Large intestine (tissue), 3 donors: ENCODE results near the gene DISP1. TPM values are rescaled to one million over a fixed set of nuclear protein-coding genes. Genes with fewer than 3 reads are reported as not detected.

ENCODE experiments used
- DNase-seq, 2 donors: peaks; one replicate each; pipeline versions ENCODE4 v3.0.0 to v3.0.0-alpha.2; 2013
- H3K27ac ChIP-seq: one replicate; pipeline ENCODE4 v1.5.1; 2013; ENCODE audit warnings: low read length
- H3K27me3 ChIP-seq: 2 replicates; pipeline ENCODE4 v1.6.1; 2013; ENCODE audit warnings: low read length; ENCODE audit not compliant: control insufficient read depth, insufficient read depth
- H3K36me3 ChIP-seq: 2 replicates; pipeline ENCODE4 v1.6.1; 2013; ENCODE audit warnings: low read length; ENCODE audit not compliant: control insufficient read depth, insufficient read depth
- H3K4me1 ChIP-seq: one replicate; pipeline ENCODE4 v1.6.1; 2013; ENCODE audit warnings: low read length; ENCODE audit not compliant: control insufficient read depth, insufficient read depth
- H3K4me3 ChIP-seq: one replicate; pipeline ENCODE4 v1.5.1; 2013; ENCODE audit warnings: low read length
- H3K9me3 ChIP-seq: one replicate; pipeline ENCODE4 v1.6.1; 2013; ENCODE audit warnings: mild to moderate bottlenecking, low read depth, low read length, moderate library complexity; ENCODE audit not compliant: control insufficient read depth
- WGBS: methylation state at CpG from one replicate; pipeline ENCODE4 v1.1.5; 2013; ENCODE audit warnings: low lambda C conversion rate; ENCODE audit not compliant: insufficient coverage; 5-methylcytosine and 5-hydroxymethylcytosine counted together
- polyA plus RNA-seq: library from polyadenylated mRNA; unstranded; fragments of 120-200 nt; gene quantifications from one replicate; pipeline ENCODE4 v1.2.1, GENCODE V29; 2013

DISP1 gene
- polyA plus RNA-seq, 1 donor = 9.1 TPM

- no peaks in the 10 kb centered on the region for H3K4me1 ChIP-seq
- no peak overlapping the region for H3K27ac ChIP-seq
- H3K9me3 ChIP-seq = no peaks in the 10 kb centered on the region
- H3K27me3 ChIP-seq = no peaks in the 10 kb centered on the region
- DNase-seq = no peak
- no peaks in the 10 kb centered on the region for H3K36me3 ChIP-seq
- 0% methylated on average over 1 of the region's 2 CpGs for WGBS
- no peak overlapping the region for H3K4me3 ChIP-seq
Measured at GRCh38 chr1:222792744-222793143, 22.1 kb upstream of the DISP1 start.

- no peaks in the 10 kb centered on the region for H3K27me3 ChIP-seq
- H3K27ac ChIP-seq = no peak overlapping the region
- H3K36me3 ChIP-seq = no peaks in the 10 kb centered on the region
- no peaks in the 10 kb centered on the region for H3K9me3 ChIP-seq
- WGBS = no CpG with 5 or more reads among the region's 6 CpGs
- no peaks in the 10 kb centered on the region for H3K4me1 ChIP-seq
- DNase-seq = no peak
- H3K4me3 ChIP-seq = no peak overlapping the region
Measured at GRCh38 chr1:222794656-222795474, 20.0 kb upstream of the DISP1 start.

DNA sequence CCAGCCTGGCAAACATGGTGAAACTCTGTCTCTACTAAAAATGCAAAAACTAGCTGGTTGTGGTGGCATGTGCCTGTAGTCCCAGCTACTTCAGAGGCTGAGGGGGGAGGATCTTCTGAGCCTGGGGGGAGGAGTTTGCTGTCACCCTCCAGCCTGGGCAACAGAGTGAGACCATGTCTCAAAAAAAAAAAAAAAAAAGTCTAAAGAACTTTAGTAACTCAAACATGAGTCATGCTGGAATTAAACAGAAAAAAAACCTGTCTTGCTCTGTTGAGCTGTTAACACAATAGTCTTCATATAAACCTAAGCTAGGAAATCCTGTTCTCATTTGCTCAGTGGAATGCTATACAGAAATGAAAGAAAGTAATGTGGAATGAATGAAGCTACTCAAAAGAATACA lies 16.7 kb upstream of the DISP1 start:
- no peak for DNase-seq
- H3K27ac ChIP-seq = no peak overlapping the region

GRCh38 chr1:222798975-222799374 lies 15.9 kb upstream of the DISP1 start:
- WGBS = 60% methylated on average over 1 of the region's 4 CpGs
- H3K4me1 ChIP-seq = no peaks in the 10 kb centered on the region
- DNase-seq = no peak

More for the DNA sequence above, 16.7 kb upstream of the DISP1 start:
- no peaks in the 10 kb centered on the region for H3K27me3 ChIP-seq
- no peaks in the 10 kb centered on the region for H3K9me3 ChIP-seq
- no peaks in the 10 kb centered on the region for H3K4me1 ChIP-seq
- H3K4me3 ChIP-seq = no peak overlapping the region
- H3K36me3 ChIP-seq = no peaks in the 10 kb centered on the region

GRCh38 chr1:222801067-222801466 lies 13.8 kb upstream of the DISP1 start:
- H3K36me3 ChIP-seq = no peaks in the 10 kb centered on the region
- H3K27me3 ChIP-seq = no peaks in the 10 kb centered on the region
- H3K4me3 ChIP-seq = no peak overlapping the region
- no peak overlapping the region for H3K27ac ChIP-seq
- no CpG with 5 or more reads among the region's 4 CpGs for WGBS
- no peaks in the 10 kb centered on the region for H3K4me1 ChIP-seq
- no peaks in the 10 kb centered on the region for H3K9me3 ChIP-seq
- no peak for DNase-seq

More at GRCh38 chr1:222798975-222799374, 15.9 kb upstream of the DISP1 start:
- Histone ChIP-seq H3K27me3 (no peaks in the 10 kb centered on the region), H3K9me3 (no peaks in the 10 kb centered on the region), H3K36me3 (no peaks in the 10 kb centered on the region), H3K27ac (no peak overlapping the region), H3K4me3 (no peak overlapping the region)

GRCh38 chr1:222811671-222812070 lies 3.2 kb upstream of the DISP1 start:
- H3K4me3 ChIP-seq = no peak overlapping the region
- peaks cover 16% of the 10 kb centered on the region for H3K4me1 ChIP-seq
- no peaks in the 10 kb centered on the region for H3K27me3 ChIP-seq
- H3K27ac ChIP-seq = peak overlapping the region; percentile 25
- H3K36me3 ChIP-seq = no peaks in the 10 kb centered on the region
- no CpG with 5 or more reads among the region's 4 CpGs for WGBS
- DNase-seq = peak; percentile 65 to 77
- no peaks in the 10 kb centered on the region for H3K9me3 ChIP-seq

DNA sequence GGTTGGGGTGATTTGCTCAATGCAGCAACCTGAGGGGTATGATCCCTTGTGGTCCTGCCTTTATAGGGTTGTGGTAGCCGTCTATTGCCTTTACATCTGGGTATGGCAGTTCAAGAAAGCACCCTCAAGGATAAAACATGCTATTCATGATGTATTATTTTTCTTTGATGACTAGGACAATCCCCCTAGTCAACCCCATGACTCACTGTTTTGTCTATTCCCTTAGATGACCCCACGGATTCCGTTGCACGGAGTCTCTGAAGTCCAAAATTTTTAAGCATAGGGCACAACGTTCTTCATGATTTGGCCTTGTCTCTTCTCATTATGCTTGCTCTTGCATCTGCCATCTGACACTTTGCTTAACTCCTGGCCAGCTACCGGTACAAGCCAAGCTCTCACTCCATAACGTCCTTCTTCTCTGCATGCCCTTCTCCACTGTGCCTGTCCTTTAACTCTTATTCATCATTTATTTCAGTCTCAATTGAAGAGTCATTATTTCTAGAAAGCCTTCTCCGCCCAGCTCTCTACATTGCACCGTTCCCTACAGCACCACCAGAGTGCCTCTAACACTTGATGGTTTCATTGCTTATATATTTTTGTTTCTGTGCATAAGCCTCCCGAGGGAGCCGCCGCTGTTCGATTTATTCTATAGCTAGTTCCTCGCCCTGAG lies 838 bp upstream of the DISP1 start:
- WGBS = 64% methylated on average over 3 of the region's 14 CpGs
- H3K4me3 ChIP-seq = peak overlapping the region; percentile 99
- peaks cover 16% of the 10 kb centered on the region for H3K4me1 ChIP-seq
- no peaks in the 10 kb centered on the region for H3K9me3 ChIP-seq
- no peaks in the 10 kb centered on the region for H3K27me3 ChIP-seq
- no peak for DNase-seq
- no peaks in the 10 kb centered on the region for H3K36me3 ChIP-seq
- H3K27ac ChIP-seq = peak overlapping the region; percentile 99

- H3K4me1 ChIP-seq = peaks cover 16% of the 10 kb centered on the region
- H3K4me3 ChIP-seq = peak overlapping the region; percentile 99
- H3K9me3 ChIP-seq = no peaks in the 10 kb centered on the region
- peak overlapping the region; percentile 99 for H3K27ac ChIP-seq
- whole genome bisulfite sequencing = no CpG with 5 or more reads among the region's 11 CpGs
- no peaks in the 10 kb centered on the region for H3K36me3 ChIP-seq
- H3K27me3 ChIP-seq = no peaks in the 10 kb centered on the region
- DNase-seq = no peak
Measured at GRCh38 chr1:222815440-222815765, 564 bp downstream of the DISP1 start.

DNA sequence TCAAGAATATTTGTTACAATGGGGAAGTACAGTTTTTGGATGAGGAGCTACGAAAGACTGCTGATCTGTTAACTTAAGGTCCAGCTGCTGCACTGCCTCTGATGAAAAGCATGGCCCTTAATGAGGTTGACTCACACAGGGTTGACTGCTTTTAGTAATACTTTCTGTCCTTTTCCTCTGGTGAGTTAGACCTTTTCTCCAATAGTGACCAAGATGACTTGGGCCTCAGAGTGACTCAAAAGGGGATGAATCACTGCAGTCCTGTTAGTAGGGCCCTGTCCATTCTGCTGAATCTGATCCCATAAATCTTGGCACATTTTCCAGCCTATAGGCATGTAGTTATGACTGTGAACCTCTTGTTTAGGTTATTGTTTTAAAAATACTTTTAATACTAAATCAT lies 2.7 kb downstream of the DISP1 start:
- DNase-seq = no peak
- no CpG with 5 or more reads among the region's 1 CpG for whole genome bisulfite sequencing
- Histone ChIP-seq H3K27me3 (no peaks in the 10 kb centered on the region), H3K4me1 (peaks cover 10% of the 10 kb centered on the region), H3K4me3 (no peak overlapping the region), H3K36me3 (no peaks in the 10 kb centered on the region), H3K27ac (no peak overlapping the region), H3K9me3 (no peaks in the 10 kb centered on the region)

DNA sequence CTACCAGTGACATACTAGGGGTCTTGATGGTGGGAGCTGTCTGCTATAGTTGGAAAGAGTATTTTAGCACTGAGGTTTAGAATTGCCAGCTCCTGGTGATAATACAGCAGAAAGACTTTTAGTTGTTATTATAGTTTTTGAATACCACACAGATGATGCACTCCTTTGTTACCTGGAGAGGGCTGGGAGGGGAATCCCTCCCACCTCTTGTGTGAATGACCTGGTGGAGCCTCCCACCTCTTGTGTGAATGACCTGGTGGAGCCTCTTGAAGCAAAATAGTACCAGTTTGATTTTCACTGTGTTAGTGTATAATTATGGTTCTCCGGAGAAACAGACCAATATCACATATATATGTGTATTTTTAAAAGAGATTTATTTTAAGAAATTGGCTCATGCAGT lies 3.3 kb downstream of the DISP1 start:
- H3K27me3 ChIP-seq = no peaks in the 10 kb centered on the region
- H3K9me3 ChIP-seq = no peaks in the 10 kb centered on the region
- WGBS = no CpG with 5 or more reads among the region's 1 CpG
- H3K4me1 ChIP-seq = peaks cover 10% of the 10 kb centered on the region
- no peak overlapping the region for H3K27ac ChIP-seq
- DNase-seq = no peak
- H3K36me3 ChIP-seq = no peaks in the 10 kb centered on the region
- H3K4me3 ChIP-seq = no peak overlapping the region
